GM23338 (cell line): ENCODE data around the gene SCN4B. TPM values are rescaled to one million over a fixed set of nuclear protein-coding genes. Genes with fewer than 3 reads are reported as not detected.
A peak's percentile ranks its signal among the peaks of the same experiment; 100 is the strongest.

Source experiments
- ATAC-seq: fragments of 200-7000 bp; cut with Tn5 transposase; 3 replicates; pipeline ENCODE4 v1.9.1; 2020
- DNase-seq: peaks from one replicate; pipeline ENCODE4 v3.0.0-alpha.2; 2015; ENCODE audit warnings: low spot score
- H2AFZ ChIP-seq: fragments of 200-600 bp; sonication (generic); 2 replicates; pipeline ENCODE4 v1.8.0; 2016; ENCODE audit warnings: antibody characterized with exemption, mild to moderate bottlenecking, moderate library complexity
- H3F3A ChIP-seq: fragments of 200-600 bp; sonication (generic); replicated peaks from 2 replicates; pipeline ENCODE4 v1.8.0; 2017; ENCODE audit warnings: antibody characterized with exemption, mixed run types, low read depth
- H3K27ac ChIP-seq: fragments of 200-600 bp; sonication (generic); 2 replicates; pipeline ENCODE4 v1.6.1; 2016; ENCODE audit warnings: low read depth
- H3K27me3 ChIP-seq: fragments of 200-600 bp; sonication (generic); 2 replicates; pipeline ENCODE4 v1.8.0; 2016; ENCODE audit warnings: mild to moderate bottlenecking, mixed run types, moderate library complexity; ENCODE audit not compliant: insufficient read depth
- H3K36me3 ChIP-seq: fragments of 200-600 bp; sonication (generic); 2 replicates; pipeline ENCODE4 v1.8.0; 2016; ENCODE audit warnings: mild to moderate bottlenecking; ENCODE audit not compliant: insufficient read depth
- H3K4me1 ChIP-seq: fragments of 200-600 bp; sonication (generic); 2 replicates; pipeline ENCODE4 v1.8.0; 2016; ENCODE audit warnings: mild to moderate bottlenecking, moderate library complexity; ENCODE audit not compliant: insufficient read depth
- H3K4me2 ChIP-seq: fragments of 200-600 bp; sonication (generic); 2 replicates; pipeline ENCODE4 v1.7.1; 2017; ENCODE audit warnings: mixed run types
- H3K4me3 ChIP-seq: fragments of 200-600 bp; sonication (generic); 2 replicates; pipeline ENCODE4 v1.6.1; 2016; ENCODE audit warnings: mixed run types
- H3K79me2 ChIP-seq: fragments of 200-600 bp; sonication (generic); replicated peaks from 2 replicates; pipeline ENCODE4 v1.8.0; 2017; ENCODE audit warnings: mild to moderate bottlenecking; ENCODE audit not compliant: insufficient read depth
- H3K9me2 ChIP-seq: fragments of 200-600 bp; sonication (generic); 2 replicates; pipeline ENCODE4 v1.8.0; 2017; ENCODE audit not compliant: insufficient read depth
- H4K20me1 ChIP-seq: fragments of 200-600 bp; sonication (generic); replicated peaks from 2 replicates; pipeline ENCODE4 v1.8.0; 2017; ENCODE audit warnings: mild to moderate bottlenecking; ENCODE audit not compliant: insufficient read depth
- H3K27ac Mint-ChIP-seq: 2 replicates; pipeline ENCODE4 v1.8.0; 2020; ENCODE audit warnings: inconsistent platforms, mild to moderate bottlenecking, moderate library complexity, mixed read lengths
- H3K27me3 Mint-ChIP-seq: 3 replicates; pipeline ENCODE4 v1.8.0; 2022; ENCODE audit warnings: low read depth, mild to moderate bottlenecking, moderate library complexity, mixed read lengths, inconsistent platforms; ENCODE audit not compliant: insufficient read depth, poor library complexity
- H3K36me3 Mint-ChIP-seq: 3 replicates; pipeline ENCODE4 v1.8.0; 2021; ENCODE audit warnings: low read depth, mild to moderate bottlenecking, inconsistent platforms, moderate library complexity, mixed read lengths
- H3K4me1 Mint-ChIP-seq: 3 replicates; pipeline ENCODE4 v1.8.0; 2020; ENCODE audit warnings: mild to moderate bottlenecking, inconsistent platforms, mixed read lengths
- H3K4me3 Mint-ChIP-seq: 3 replicates; pipeline ENCODE4 v1.8.0; 2021; ENCODE audit warnings: moderate library complexity, mild to moderate bottlenecking, inconsistent platforms, mixed read lengths
- H3K9me3 Mint-ChIP-seq: 3 replicates; pipeline ENCODE4 v1.8.0; 2020; ENCODE audit warnings: moderate library complexity, mild to moderate bottlenecking, inconsistent platforms, mixed read lengths
- CREB1 ChIP-seq: fragments of 250-450 bp; sonication (Bioruptor Pico); IDR thresholded peaks from 2 replicates; pipeline ENCODE4 v1.5.0; 2020; ENCODE audit warnings: low read depth, mild to moderate bottlenecking, moderate library complexity
- CTCF ChIP-seq, 2 experiments: fragments of 200-600 bp in 1 of 2; sonication (generic) in 1 of 2; conservative IDR thresholded peaks; 2 replicates each; pipeline versions ENCODE4 v1.5.1 to v1.6.1; 2016 to 2017; ENCODE audit warnings: antibody characterized with exemption in 2 of 2, low read depth in 2 of 2, mild to moderate bottlenecking in 2 of 2, moderate library complexity in 1 of 2
- EZH2 ChIP-seq: fragments of 200-600 bp; sonication (generic); IDR thresholded peaks from one replicate; pipeline ENCODE4 v1.8.0; 2017; ENCODE audit warnings: antibody characterized with exemption, mild to moderate bottlenecking, low read depth; ENCODE audit not compliant: unreplicated experiment
- EZH2phosphoT487 ChIP-seq: fragments of 200-600 bp; sonication (generic); IDR thresholded peaks from one replicate; pipeline ENCODE4 v1.8.1; 2018; ENCODE audit warnings: antibody characterized with exemption; ENCODE audit not compliant: unreplicated experiment
- JUNB ChIP-seq: IDR thresholded peaks from one replicate; pipeline ENCODE4 v1.6.1; 2016; ENCODE audit warnings: antibody characterized with exemption; ENCODE audit not compliant: unreplicated experiment
- POLR2AphosphoS5 ChIP-seq: IDR thresholded peaks from 2 replicates; pipeline ENCODE4 v1.6.1; 2016; ENCODE audit warnings: antibody characterized with exemption, low read depth
- STAT1 ChIP-seq: IDR thresholded peaks from one replicate; pipeline ENCODE4 v1.6.1; 2016; ENCODE audit warnings: antibody characterized with exemption; ENCODE audit not compliant: unreplicated experiment
- ZNF331 ChIP-seq: fragments of 250-450 bp; sonication (Bioruptor Pico); IDR thresholded peaks from 2 replicates; pipeline ENCODE4 v1.5.0; 2020; ENCODE audit warnings: low read depth, mild to moderate bottlenecking, moderate library complexity
- polyA plus RNA-seq: library from polyadenylated mRNA; unstranded; fragments of >200 nt; fragmentation: Nextera tagmentation; extraction: Ambion mirVana; gene quantifications from 2 replicates; pipeline ENCODE4 v1.2.1, GENCODE V29; 2016
- total RNA-seq: library from RNA; depleted of rRNA; stranded (reverse); fragments of >200 nt; shearing (Covaris generic); gene quantifications from 2 replicates; pipeline ENCODE4 v1.2.3, GENCODE V29; 2014
- TF ChIP-seq, protein P1 (sequence below): fragments of 250-450 bp; sonication (Bioruptor Pico); IDR thresholded peaks from 2 replicates; pipeline ENCODE4 v1.5.0; 2020; ENCODE audit warnings: mild to moderate bottlenecking, moderate library complexity

SCN4B gene
- total and polyA plus RNA-seq, 2 experiments from 2014 or later = 0.45 to 3.0 TPM

GRCh38 chr11:118102721-118103261 lies 49.8 kb downstream of the SCN4B start:
- H3K4me2 ChIP-seq = no peak overlapping the region
- H3K79me2 ChIP-seq = no peaks in the 10 kb centered on the region
- Mint-ChIP-seq H3K9me3 (no peaks in the 10 kb centered on the region; the same call in 2 of the 3 replicates), H3K4me3 (no peak overlapping the region), H3K4me1 (peaks cover 30% of the 10 kb centered on the region), H3K27me3 (peaks cover 11% of the 10 kb centered on the region), H3K36me3 (no peaks in the 10 kb centered on the region; the same call in 2 of the 3 replicates), H3K27ac (no peak overlapping the region)
- TF ChIP-seq STAT1 = no peak
- no peak for TF ChIP-seq POLR2AphosphoS5
- DNase-seq (no peak), ATAC-seq (no peak)
- H2AFZ ChIP-seq = peak overlapping the region; percentile 47
- peaks cover 11% of the 10 kb centered on the region for H3K4me1 ChIP-seq
- H3F3A ChIP-seq = no peaks in the 10 kb centered on the region
- no peak overlapping the region for H3K27ac ChIP-seq
- no peaks in the 10 kb centered on the region for H4K20me1 ChIP-seq
- peaks cover 1% of the 10 kb centered on the region; the same call in 1 of the 2 replicates for H3K9me2 ChIP-seq
- H3K36me3 ChIP-seq = no peaks in the 10 kb centered on the region
- no peaks in the 10 kb centered on the region for H3K27me3 ChIP-seq
- no peak overlapping the region for H3K4me3 ChIP-seq

DNA sequence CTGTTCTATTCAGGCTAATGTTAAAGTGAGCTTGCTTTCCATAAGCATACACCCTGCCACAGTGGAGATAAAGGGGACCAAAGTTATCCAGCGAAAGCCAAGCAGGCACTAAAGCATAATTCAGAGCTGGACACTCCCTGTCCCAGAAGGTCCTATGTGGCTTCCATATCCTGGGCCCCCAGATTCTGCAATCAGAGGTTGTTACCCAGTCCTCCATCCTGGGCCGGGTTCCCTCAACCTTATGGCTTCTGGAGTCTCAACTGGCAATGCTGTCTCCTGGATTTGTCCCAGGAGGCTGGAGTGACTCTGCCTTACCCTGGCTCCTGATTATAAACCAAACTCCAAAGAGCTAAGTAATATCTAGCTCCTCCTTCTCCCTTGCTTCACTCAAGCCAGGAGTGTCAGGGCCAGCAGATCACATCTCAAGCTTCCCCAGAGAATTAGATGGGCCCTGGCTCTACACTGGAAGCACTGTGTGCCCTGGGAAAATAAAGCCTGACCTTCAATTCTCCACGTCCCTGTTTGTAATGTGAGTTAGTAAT lies 51.9 kb downstream of the SCN4B start:
- Histone ChIP-seq H3K4me2 (no peak overlapping the region), H3K4me1 (peaks cover 11% of the 10 kb centered on the region), H3K27me3 (no peaks in the 10 kb centered on the region), H3K36me3 (no peaks in the 10 kb centered on the region), H4K20me1 (no peaks in the 10 kb centered on the region), H2AFZ (no peak overlapping the region), H3F3A (no peaks in the 10 kb centered on the region), H3K4me3 (no peak overlapping the region), H3K27ac (no peak overlapping the region), H3K9me2 (no peaks in the 10 kb centered on the region), H3K79me2 (no peaks in the 10 kb centered on the region)
- TF ChIP-seq CTCF (conservative IDR thresholded peaks at IDR 0.05; ENCODE audit: low read depth in 2 of 2) (no peak), EZH2 (no peak), JUNB (no peak), EZH2phosphoT487 (no peak), CREB1 (CRISPR knock-in tag) (no peak), ZNF331 (CRISPR knock-in tag) (no peak)
- TF ChIP-seq, protein P1, sequence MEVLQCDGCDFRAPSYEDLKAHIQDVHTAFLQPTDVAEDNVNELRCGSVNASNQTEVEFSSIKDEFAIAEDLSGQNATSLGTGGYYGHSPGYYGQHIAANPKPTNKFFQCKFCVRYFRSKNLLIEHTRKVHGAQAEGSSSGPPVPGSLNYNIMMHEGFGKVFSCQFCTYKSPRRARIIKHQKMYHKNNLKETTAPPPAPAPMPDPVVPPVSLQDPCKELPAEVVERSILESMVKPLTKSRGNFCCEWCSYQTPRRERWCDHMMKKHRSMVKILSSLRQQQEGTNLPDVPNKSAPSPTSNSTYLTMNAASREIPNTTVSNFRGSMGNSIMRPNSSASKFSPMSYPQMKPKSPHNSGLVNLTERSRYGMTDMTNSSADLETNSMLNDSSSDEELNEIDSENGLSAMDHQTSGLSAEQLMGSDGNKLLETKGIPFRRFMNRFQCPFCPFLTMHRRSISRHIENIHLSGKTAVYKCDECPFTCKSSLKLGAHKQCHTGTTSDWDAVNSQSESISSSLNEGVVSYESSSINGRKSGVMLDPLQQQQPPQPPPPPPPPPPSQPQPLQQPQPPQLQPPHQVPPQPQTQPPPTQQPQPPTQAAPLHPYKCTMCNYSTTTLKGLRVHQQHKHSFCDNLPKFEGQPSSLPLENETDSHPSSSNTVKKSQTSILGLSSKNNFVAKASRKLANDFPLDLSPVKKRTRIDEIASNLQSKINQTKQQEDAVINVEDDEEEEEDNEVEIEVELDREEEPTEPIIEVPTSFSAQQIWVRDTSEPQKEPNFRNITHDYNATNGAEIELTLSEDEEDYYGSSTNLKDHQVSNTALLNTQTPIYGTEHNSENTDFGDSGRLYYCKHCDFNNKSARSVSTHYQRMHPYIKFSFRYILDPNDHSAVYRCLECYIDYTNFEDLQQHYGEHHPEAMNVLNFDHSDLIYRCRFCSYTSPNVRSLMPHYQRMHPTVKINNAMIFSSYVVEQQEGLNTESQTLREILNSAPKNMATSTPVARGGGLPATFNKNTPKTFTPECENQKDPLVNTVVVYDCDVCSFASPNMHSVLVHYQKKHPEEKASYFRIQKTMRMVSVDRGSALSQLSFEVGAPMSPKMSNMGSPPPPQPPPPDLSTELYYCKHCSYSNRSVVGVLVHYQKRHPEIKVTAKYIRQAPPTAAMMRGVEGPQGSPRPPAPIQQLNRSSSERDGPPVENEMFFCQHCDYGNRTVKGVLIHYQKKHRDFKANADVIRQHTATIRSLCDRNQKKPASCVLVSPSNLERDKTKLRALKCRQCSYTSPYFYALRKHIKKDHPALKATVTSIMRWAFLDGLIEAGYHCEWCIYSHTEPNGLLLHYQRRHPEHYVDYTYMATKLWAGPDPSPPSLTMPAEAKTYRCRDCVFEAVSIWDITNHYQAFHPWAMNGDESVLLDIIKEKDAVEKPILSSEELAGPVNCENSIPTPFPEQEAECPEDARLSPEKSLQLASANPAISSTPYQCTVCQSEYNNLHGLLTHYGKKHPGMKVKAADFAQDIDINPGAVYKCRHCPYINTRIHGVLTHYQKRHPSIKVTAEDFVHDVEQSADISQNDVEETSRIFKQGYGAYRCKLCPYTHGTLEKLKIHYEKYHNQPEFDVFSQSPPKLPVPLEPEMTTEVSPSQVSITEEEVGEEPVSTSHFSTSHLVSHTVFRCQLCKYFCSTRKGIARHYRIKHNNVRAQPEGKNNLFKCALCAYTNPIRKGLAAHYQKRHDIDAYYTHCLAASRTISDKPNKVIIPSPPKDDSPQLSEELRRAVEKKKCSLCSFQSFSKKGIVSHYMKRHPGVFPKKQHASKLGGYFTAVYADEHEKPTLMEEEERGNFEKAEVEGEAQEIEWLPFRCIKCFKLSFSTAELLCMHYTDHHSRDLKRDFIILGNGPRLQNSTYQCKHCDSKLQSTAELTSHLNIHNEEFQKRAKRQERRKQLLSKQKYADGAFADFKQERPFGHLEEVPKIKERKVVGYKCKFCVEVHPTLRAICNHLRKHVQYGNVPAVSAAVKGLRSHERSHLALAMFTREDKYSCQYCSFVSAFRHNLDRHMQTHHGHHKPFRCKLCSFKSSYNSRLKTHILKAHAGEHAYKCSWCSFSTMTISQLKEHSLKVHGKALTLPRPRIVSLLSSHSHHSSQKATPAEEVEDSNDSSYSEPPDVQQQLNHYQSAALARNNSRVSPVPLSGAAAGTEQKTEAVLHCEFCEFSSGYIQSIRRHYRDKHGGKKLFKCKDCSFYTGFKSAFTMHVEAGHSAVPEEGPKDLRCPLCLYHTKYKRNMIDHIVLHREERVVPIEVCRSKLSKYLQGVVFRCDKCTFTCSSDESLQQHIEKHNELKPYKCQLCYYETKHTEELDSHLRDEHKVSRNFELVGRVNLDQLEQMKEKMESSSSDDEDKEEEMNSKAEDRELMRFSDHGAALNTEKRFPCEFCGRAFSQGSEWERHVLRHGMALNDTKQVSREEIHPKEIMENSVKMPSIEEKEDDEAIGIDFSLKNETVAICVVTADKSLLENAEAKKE = no peak
- Mint-ChIP-seq H3K4me3 (no peak overlapping the region), H3K27me3 (peaks cover 9% of the 10 kb centered on the region), H3K27ac (no peak overlapping the region), H3K36me3 (no peaks in the 10 kb centered on the region; the same call in 2 of the 3 replicates), H3K9me3 (no peaks in the 10 kb centered on the region; the same call in 2 of the 3 replicates), H3K4me1 (peaks cover 24% of the 10 kb centered on the region)
- no peak for DNase-seq
- no peak for ATAC-seq
